ENCODE results near the gene SCAF4. TPM values are rescaled to one million over a fixed set of nuclear protein-coding genes. Genes with fewer than 3 reads are reported as not detected.

The SCAF4 gene
- 16.9 to 18.5 TPM (median 18.0 TPM) in 5 replicates for total RNA-seq (2022; extraction: Qiagen RNA extraction)

DNA sequence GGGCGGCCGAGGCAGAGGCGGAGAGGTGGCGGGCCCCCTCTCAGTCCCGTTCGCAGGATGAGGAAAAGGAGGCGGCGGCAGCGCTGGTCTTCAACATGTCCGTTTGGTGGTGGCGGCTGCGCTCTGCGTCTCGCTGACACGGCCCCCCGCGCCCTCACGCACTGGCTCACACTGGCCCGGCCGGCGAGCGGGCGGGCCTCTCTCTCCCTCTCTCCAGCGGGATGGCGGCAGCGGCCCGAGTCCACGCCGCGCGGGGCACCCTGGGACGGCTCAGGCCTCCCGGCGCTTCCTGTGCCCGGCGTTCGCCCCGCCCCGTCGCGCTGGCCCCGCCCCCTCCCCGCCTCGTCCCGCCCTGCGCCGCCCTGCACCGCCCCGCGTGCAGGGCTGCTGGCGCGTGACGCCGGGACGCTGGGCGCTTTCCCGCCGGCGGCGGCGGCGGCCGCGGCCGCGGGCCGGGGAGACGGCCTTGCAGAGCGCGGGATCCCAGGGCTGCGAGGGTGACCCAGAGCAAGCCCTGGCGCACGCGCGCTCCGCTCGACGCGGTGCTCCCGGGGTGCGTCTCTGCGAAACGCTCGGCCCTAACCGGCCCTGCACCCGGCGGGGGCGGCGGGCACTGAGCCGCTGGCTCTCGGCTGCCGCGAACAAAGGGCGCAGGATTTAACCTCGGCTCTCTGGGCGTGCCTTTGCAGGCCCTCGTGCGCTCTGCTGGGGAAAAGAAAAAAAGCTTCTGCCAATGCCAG lies at the start of gene SCAF4:
TSS of gene SCAF4 (minus strand) at position 262 of the 740 bp plus-strand sequence. CDS start 426 bp downstream, outside the sequence.

DNA sequence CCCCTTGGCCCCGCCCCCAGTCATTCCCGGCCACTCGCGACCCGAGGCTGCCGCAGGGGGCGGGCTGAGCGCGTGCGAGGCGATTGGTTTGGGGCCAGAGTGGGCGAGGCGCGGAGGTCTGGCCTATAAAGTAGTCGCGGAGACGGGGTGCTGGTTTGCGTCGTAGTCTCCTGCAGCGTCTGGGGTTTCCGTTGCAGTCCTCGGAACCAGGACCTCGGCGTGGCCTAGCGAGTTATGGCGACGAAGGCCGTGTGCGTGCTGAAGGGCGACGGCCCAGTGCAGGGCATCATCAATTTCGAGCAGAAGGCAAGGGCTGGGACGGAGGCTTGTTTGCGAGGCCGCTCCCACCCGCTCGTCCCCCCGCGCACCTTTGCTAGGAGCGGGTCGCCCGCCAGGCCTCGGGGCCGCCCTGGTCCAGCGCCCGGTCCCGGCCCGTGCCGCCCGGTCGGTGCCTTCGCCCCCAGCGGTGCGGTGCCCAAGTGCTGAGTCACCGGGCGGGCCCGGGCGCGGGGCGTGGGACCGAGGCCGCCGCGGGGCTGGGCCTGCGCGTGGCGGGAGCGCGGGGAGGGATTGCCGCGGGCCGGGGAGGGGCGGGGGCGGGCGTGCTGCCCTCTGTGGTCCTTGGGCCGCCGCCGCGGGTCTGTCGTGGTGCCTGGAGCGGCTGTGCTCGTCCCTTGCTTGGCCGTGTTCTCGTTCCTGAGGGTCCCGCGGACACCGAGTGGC lies 72.2 kb downstream of the SCAF4 start, which contains the start of gene SOD1:
TSS of gene SOD1 (plus strand) at position 158 of the 723 bp plus-strand sequence. CDS start at position 235, 77 bp downstream.

Other genes with a start within 250 kb of the SCAF4 start
- 372 to 422 TPM (median 381 TPM) in 5 replicates for gene SOD1, start 72.4 kb downstream of the SCAF4 start, total RNA-seq (2022; extraction: Qiagen RNA extraction)
- 1.2 to 1.4 TPM (median 1.3 TPM) in 5 replicates for gene HUNK, start 140.9 kb upstream of the SCAF4 start, total RNA-seq (2022; extraction: Qiagen RNA extraction)